Cardiac muscle cell (in vitro differentiated cells and primary cell): ENCODE data around the gene PPID. TPM values are rescaled to one million over a fixed set of nuclear protein-coding genes. Genes with fewer than 3 reads are reported as not detected.

Experiments
- DNase-seq, 2 donors: peaks; one replicate each; pipeline versions ENCODE4 v3.0.0 to v3.0.0-alpha.2; 2010 to 2017; ENCODE audit warnings: low read depth in 1 of 2, low spot score in 1 of 2
- H3K27ac ChIP-seq: fragments of 200-600 bp; sonication (generic); 2 replicates; pipeline ENCODE4 v1.5.1; 2016
- H3K27me3 ChIP-seq: fragments of 200-600 bp; sonication (generic); 2 replicates; pipeline ENCODE4 v1.6.0; 2016; ENCODE audit warnings: control low read depth
- H3K36me3 ChIP-seq: fragments of 200-600 bp; sonication (generic); 2 replicates; pipeline ENCODE4 v1.5.1; 2016; ENCODE audit warnings: control low read depth
- H3K4me1 ChIP-seq: fragments of 200-600 bp; sonication (generic); 2 replicates; pipeline ENCODE4 v1.8.1; 2017; ENCODE audit warnings: low read depth, mild to moderate bottlenecking, mixed run types
- H3K4me3 ChIP-seq: fragments of 200-600 bp; sonication (generic); 2 replicates; pipeline ENCODE4 v1.5.1; 2016; ENCODE audit warnings: mild to moderate bottlenecking
- H3K9me3 ChIP-seq: fragments of 200-600 bp; sonication (generic); 2 replicates; pipeline ENCODE4 v1.5.1; 2017; ENCODE audit warnings: low read depth, mild to moderate bottlenecking, control low read depth
- CTCF ChIP-seq: IDR thresholded peaks from 2 replicates; pipeline ENCODE4 v1.5.1; 2012; ENCODE audit warnings: low read depth, mild to moderate bottlenecking, low read length
- polyA plus RNA-seq: library from polyadenylated mRNA; unstranded; fragments of >200 nt; fragmentation: Nextera tagmentation; extraction: Ambion mirVana; gene quantifications from 2 replicates; pipeline ENCODE4 v1.2.1, GENCODE V29; 2016
- total RNA-seq: library from RNA; depleted of rRNA; stranded (reverse); fragments of >200 nt; gene quantifications from 2 replicates; pipeline ENCODE4 v1.2.3, GENCODE V29; 2016

The PPID gene
- total and polyA plus RNA-seq, 2 experiments from 2014 or later: 30.7 to 73.9 TPM

DNA sequence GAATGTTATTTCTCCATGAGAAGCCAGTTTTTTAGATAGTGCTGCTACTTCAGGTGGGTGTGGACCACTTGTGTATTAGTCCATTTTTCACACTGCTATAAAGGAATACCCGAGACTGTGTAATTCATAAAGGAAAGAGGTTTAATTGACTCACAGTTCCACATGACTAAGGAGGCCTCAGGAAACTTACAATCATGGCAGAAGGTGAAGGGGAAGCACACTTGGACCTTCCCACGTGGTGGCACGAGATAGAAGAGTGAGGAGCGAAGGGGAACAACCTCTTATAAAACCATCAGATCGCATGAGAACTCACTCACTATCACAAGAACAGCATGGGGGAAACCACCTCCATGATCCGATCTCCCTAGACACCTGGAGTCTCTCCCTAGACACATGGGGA lies 3.4 kb upstream of the PPID start:
- Histone ChIP-seq H3K9me3 (no peaks in the 10 kb centered on the region), H3K36me3 (no peaks in the 10 kb centered on the region), H3K27ac (no peak overlapping the region), H3K27me3 (no peaks in the 10 kb centered on the region), H3K4me3 (no peak overlapping the region), H3K4me1 (peaks cover 7% of the 10 kb centered on the region)
- DNase-seq: no peak
- no peak for TF ChIP-seq CTCF

DNA sequence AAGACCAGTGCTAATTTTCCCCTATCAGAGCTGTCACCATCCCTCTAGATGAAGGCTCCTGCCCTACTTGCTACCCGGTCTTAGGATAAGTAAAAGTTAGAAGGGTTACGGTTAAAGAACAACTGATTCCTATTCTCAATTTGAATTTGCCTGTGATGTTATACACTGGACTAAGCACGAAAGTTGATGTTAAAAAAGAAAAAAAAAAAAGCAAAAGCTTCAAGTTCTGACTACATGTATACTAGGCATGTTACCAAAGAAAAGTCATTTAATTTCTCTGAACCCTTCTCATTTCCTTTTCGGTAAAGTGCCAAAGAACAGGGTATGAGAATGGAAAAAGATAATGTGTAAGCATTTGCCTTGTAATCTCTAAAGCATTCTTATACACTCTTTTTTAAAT lies 1.4 kb upstream of the PPID start:
- no peaks in the 10 kb centered on the region for H3K27me3 ChIP-seq
- H3K36me3 ChIP-seq: peaks cover 6% of the 10 kb centered on the region
- H3K9me3 ChIP-seq: no peaks in the 10 kb centered on the region
- peaks cover 7% of the 10 kb centered on the region for H3K4me1 ChIP-seq
- no peak overlapping the region for H3K4me3 ChIP-seq
- DNase-seq: no peak
- no peak overlapping the region for H3K27ac ChIP-seq
- TF ChIP-seq CTCF: no peak

DNA sequence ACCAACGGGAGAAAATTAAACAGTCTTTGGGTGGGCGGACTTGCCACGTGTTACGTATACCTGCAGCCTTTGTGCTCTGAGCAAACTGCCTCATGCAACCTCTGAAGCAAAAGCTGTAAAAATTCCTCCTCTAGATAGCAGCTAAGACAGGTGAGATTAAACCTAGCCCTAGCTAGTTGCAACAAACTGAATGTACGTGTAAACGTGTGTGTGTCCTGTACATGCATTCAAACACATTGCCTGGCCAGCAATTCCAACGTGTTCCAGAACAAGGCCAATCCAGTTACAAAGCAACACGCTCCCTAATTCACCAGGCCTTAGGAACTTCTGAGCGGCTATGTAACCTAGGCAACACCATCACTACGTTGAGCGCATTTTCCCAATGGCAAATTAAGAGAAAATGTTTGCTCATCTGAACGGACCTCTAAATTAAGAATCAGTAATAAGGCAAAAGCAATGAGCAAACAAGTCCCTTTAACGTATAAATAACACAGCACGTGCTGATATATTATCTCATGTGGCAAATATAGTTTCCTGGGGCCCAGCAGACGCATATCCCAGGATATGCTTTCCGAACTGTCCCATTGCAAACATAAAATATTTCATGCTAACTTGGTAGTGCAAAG lies 792 bp downstream of the PPID start:
- no peak for TF ChIP-seq CTCF
- Histone ChIP-seq H3K27ac (peak overlapping the region; percentile 93), H3K4me1 (peaks cover 5% of the 10 kb centered on the region), H3K9me3 (no peaks in the 10 kb centered on the region), H3K4me3 (peak overlapping the region; percentile 89), H3K27me3 (no peaks in the 10 kb centered on the region), H3K36me3 (peaks cover 27% of the 10 kb centered on the region)
- DNase-seq: peak; percentile 38 to 54

GRCh38 chr4:158721680-158722079 lies 1.5 kb downstream of the PPID start:
- H3K27ac ChIP-seq: no peak overlapping the region
- H3K36me3 ChIP-seq: peaks cover 28% of the 10 kb centered on the region
- no peaks in the 10 kb centered on the region for H3K9me3 ChIP-seq
- DNase-seq: no peak
- no peak for TF ChIP-seq CTCF
- no peaks in the 10 kb centered on the region for H3K27me3 ChIP-seq
- H3K4me3 ChIP-seq: no peak overlapping the region
- H3K4me1 ChIP-seq: peaks cover 5% of the 10 kb centered on the region

DNA sequence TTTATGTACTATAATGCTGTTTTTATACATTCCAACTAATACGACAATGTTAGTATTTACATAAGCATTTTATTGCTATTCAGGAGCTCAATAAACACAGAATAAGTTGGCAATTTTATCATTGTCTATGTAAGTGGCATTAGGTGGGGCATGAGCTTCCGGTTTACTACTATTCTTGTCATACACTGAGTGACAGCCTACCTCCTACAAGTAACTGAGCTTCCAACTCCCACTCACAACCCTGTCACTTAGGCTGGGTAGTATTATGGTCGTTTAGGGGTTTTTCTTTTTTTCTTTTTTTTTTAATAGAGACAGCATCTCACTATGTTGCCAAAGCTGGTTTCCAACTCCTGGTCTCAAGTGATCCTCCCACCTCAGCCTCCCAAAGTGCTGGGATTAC lies 7.4 kb downstream of the PPID start:
- DNase-seq: no peak

More for the DNA sequence above, 7.4 kb downstream of the PPID start:
- TF ChIP-seq CTCF: no peak
- Histone ChIP-seq H3K4me3 (no peak overlapping the region), H3K9me3 (no peaks in the 10 kb centered on the region), H3K4me1 (no peaks in the 10 kb centered on the region), H3K27me3 (no peaks in the 10 kb centered on the region), H3K36me3 (peaks cover 75% of the 10 kb centered on the region), H3K27ac (no peak overlapping the region)
